ENCODE measurements around the gene UBE2Z. TPM values are rescaled to one million over a fixed set of nuclear protein-coding genes. Genes with fewer than 3 reads are reported as not detected.
"Not testable (repeated sequence)": the region's sequence is repeated elsewhere in the genome, so short reads cannot be mapped to it uniquely, and the experiment has no call there.

UBE2Z gene
- total and polyA plus RNA-seq, 2 of the 4 experiments (the other 2 are of a cell fraction) = 68.5 to 126 TPM

DNA sequence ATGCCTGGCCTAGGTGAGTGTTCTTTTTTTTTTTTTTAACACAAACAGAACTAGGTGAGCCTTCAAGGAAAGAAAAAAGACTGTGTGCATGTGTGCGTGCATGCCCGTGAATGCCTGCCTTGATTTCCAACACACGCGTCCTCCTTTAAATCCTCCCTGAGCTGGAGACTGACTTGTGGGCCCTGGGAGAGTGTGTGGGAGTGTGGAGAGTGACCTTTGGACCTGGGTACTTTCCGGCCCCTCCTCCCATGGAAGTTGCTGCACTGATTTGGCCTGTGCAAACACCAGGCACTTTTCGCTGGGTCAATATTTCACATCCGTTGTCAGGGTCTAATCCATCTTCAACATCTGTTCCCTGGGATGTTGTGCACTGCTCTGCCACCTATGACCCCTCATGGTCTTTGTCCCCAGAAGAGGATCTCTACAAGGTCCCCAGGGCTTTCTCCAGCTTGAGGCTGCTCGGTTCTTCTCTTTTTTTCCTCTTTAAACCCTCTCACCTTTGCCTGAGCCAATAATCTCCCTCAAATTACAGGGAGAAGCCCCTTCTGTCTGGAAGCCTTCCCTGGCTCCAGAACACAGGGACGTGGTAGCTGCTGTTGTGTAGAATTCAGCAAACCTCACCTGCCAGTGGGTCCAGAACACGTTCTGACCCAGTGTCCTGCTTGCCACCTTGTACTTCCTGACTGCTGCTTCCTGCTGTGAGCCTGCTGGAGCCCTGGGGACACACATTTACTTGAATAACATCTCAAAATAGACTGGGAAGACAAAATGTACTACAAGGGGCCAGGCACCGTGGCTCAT lies 36.5 kb upstream of the UBE2Z start:
- WGBS, 2 experiments (ENCODE audit: extremely low coverage in 2 of 2, insufficient read length in 1 of 2) = 50% methylated on average over 4 of the region's 11 CpGs; no CpG with 5 or more reads in 1 of the 2 experiments
- H2BK20ac ChIP-seq (ENCODE audit: low read depth, low read length) = no peak overlapping the region
- no peak overlapping the region for H2BK5ac ChIP-seq (ENCODE audit: low read depth, low read length, poor library complexity, severe bottlenecking)
- TF ChIP-seq RCOR1 (IDR thresholded peaks at IDR 0.05; ENCODE audit: insufficient replicate concordance, low read length) (no peak), POLR2A (IDR thresholded peaks at IDR 0.05; ENCODE audit: low read depth, low read length) (no peak)
- H3K9me3 ChIP-seq (ENCODE audit: control insufficient read depth, insufficient read depth, low read length) = no peaks in the 10 kb centered on the region
- no peak overlapping the region for H2AK5ac ChIP-seq (ENCODE audit: low read depth, low read length)
- peaks cover 4% of the 10 kb centered on the region for H3K27me3 ChIP-seq (ENCODE audit: control insufficient read depth, insufficient read depth, low read length)
- H4K8ac ChIP-seq (ENCODE audit: low read depth in 2 of 2, low read length in 2 of 2) = no peak overlapping the region
- no peak overlapping the region for H2AFZ ChIP-seq (replicated peaks; ENCODE audit: low read length, poor library complexity)
- no TSS peak for BruUV-seq (replicated peaks)
- no peak overlapping the region for H3K18ac ChIP-seq (ENCODE audit: low read depth, low read length)
- no peak for ATAC-seq (ENCODE audit: low read depth)
- no peak for DNase-seq
- no peaks in the 10 kb centered on the region for H3K36me3 ChIP-seq (ENCODE audit: control insufficient read depth, insufficient read depth, low read length)
- H3K79me1 ChIP-seq (ENCODE audit: low read depth in 1 of 2, low read length in 2 of 2) = no peaks in the 10 kb centered on the region
- H3K27ac ChIP-seq (ENCODE audit: insufficient read depth, low read length) = no peak overlapping the region
- in situ Hi-C loops (cut with MboI; ENCODE audit: low sequenced_read_pairs) (no loop called here), dilution Hi-C loops (cut with HindIII; ENCODE audit: low sequenced_read_pairs, unreplicated experiment) (no loop called here), intact Hi-C loops (cut with micrococcal nuclease) (no loop called here)
- H3K14ac ChIP-seq (replicated peaks; ENCODE audit: low read depth, low read length) = no peak overlapping the region
- H2BK120ac ChIP-seq (ENCODE audit: low read depth, low read length) = no peak overlapping the region
- H3K4me1 ChIP-seq (ENCODE audit: control insufficient read depth, insufficient read depth, low read length) = no peaks in the 10 kb centered on the region; the same call in 1 of the 2 replicates
- CTCF ChIA-PET = no interaction called here
- H2BK15ac ChIP-seq (ENCODE audit: low read depth, low read length) = no peak overlapping the region
- no peak overlapping the region for H3K4me2 ChIP-seq (ENCODE audit: low read depth, low read length)
- no peaks in the 10 kb centered on the region for H3K9me1 ChIP-seq (ENCODE audit: insufficient read depth, low read length)
- H3K4ac ChIP-seq (ENCODE audit: low read depth, low read length) = no peak overlapping the region
- no peak overlapping the region for H3K23ac ChIP-seq (ENCODE audit: low read depth, low read length)
- H3K9ac ChIP-seq (ENCODE audit: low read depth, low read length) = no peak overlapping the region
- H2AK9ac ChIP-seq (replicated peaks; ENCODE audit: low read depth, low read length, poor library complexity) = no peak overlapping the region
- H3K56ac ChIP-seq (ENCODE audit: extremely low read depth, insufficient read depth, low read length) = no peak overlapping the region
- H4K5ac ChIP-seq (ENCODE audit: low read depth, low read length) = no peak overlapping the region
- no peaks in the 10 kb centered on the region for H4K20me1 ChIP-seq (ENCODE audit: insufficient read depth, low read length)
- H3K4me3 ChIP-seq (ENCODE audit: insufficient read depth, low read depth, low read length) = no peak overlapping the region
- POLR2A ChIA-PET (ENCODE audit: unreplicated experiment) = no interaction called here
- no peak overlapping the region for H4K91ac ChIP-seq (ENCODE audit: insufficient read depth, low read depth, low read length)

DNA sequence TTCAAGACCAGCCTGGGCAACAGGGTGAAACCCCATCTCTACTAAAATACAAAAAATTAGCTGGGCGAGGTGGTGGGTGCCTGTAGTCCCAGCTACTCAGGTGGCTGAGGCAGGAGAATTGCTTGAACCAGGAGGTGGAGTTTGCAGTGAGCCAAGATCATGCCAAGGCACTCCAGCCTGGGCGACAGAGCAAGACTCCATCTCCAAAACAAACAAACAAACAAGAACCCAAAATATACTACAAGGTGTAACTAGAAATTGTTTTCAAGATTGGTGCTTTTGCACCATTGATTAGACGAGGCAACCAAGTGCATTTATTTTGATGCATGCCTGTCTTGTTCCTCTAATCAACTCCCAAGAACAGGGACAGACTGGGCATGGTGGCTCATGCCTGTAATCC lies 35.8 kb upstream of the UBE2Z start:
- H3K27me3 ChIP-seq (ENCODE audit: control insufficient read depth, insufficient read depth, low read length); H4K8ac ChIP-seq (ENCODE audit: low read depth in 2 of 2, low read length in 2 of 2); H4K91ac ChIP-seq (ENCODE audit: insufficient read depth, low read depth, low read length); intact Hi-C loops (cut with micrococcal nuclease); H3K4me2 ChIP-seq (ENCODE audit: low read depth, low read length); H2AK5ac ChIP-seq (ENCODE audit: low read depth, low read length); H2BK15ac ChIP-seq (ENCODE audit: low read depth, low read length); H3K9me1 ChIP-seq (ENCODE audit: insufficient read depth, low read length); H3K79me1 ChIP-seq (ENCODE audit: low read depth in 1 of 2, low read length in 2 of 2); H3K4me1 ChIP-seq (ENCODE audit: control insufficient read depth, insufficient read depth, low read length); H2BK20ac ChIP-seq (ENCODE audit: low read depth, low read length); H3K36me3 ChIP-seq (ENCODE audit: control insufficient read depth, insufficient read depth, low read length); H3K27ac ChIP-seq (ENCODE audit: insufficient read depth, low read length); H2AK9ac ChIP-seq (replicated peaks; ENCODE audit: low read depth, low read length, poor library complexity); in situ Hi-C loops (cut with MboI; ENCODE audit: low sequenced_read_pairs); H3K56ac ChIP-seq (ENCODE audit: extremely low read depth, insufficient read depth, low read length); H3K14ac ChIP-seq (replicated peaks; ENCODE audit: low read depth, low read length); H4K5ac ChIP-seq (ENCODE audit: low read depth, low read length); H2AFZ ChIP-seq (replicated peaks; ENCODE audit: low read length, poor library complexity); H3K23ac ChIP-seq (ENCODE audit: low read depth, low read length); H2BK5ac ChIP-seq (ENCODE audit: low read depth, low read length, poor library complexity, severe bottlenecking); CTCF ChIA-PET; H3K18ac ChIP-seq (ENCODE audit: low read depth, low read length); ATAC-seq (ENCODE audit: low read depth); POLR2A ChIA-PET (ENCODE audit: unreplicated experiment); H4K20me1 ChIP-seq (ENCODE audit: insufficient read depth, low read length); H3K9ac ChIP-seq (ENCODE audit: low read depth, low read length); H3K4me3 ChIP-seq (ENCODE audit: insufficient read depth, low read depth, low read length); H3K9me3 ChIP-seq (ENCODE audit: control insufficient read depth, insufficient read depth, low read length); dilution Hi-C loops (cut with HindIII; ENCODE audit: low sequenced_read_pairs, unreplicated experiment); DNase-seq; H2BK120ac ChIP-seq (ENCODE audit: low read depth, low read length); BruUV-seq (replicated peaks); H3K4ac ChIP-seq (ENCODE audit: low read depth, low read length): not testable (repeated sequence)
- no CpG with 5 or more reads among the region's 3 CpGs for WGBS, 2 experiments (ENCODE audit: extremely low coverage in 2 of 2, insufficient read length in 1 of 2)

Measured in IMR-90 (cell line).